ENCODE data around the gene CFAP61.

Gene CFAP61

DNA sequence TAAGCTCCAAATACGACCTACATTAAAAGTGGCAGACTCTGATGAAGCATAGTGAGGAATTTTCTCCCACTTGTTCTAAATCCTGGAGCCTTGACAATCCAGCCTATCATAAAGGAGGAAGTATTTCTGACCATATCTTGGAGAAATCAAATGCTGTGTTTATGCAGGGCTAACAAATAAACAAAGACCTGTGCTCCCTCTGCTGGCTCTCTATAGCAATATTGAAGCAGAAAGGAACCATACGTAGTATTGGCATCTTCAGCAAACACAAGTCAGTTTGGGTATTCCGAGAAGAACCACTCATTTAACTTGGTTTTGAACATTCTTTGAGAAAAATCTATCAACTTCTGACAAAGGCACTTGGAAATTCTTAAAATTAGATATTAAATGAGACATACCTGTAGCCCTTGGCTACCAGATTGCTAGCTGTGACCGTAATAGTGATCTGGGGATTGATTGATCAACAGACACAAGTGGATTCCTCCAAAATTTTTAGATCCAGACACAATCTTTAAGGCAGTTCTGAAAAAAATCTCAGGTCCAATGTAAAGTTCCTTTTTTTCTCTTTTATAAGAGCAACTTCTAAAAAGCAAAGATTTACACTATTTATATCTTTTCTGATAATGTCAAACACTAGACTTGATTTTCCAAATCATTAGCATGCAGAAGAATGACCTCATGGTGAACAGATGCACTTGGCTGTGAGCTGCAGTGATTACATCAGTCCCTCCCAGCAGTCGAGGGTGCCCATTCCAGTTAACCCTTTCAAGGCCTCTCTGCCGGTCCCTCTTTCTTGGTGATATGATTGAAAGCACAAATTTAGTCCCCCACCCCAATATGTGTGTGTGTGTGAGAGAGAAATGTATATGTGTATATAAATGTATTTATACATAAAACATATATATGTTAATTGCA lies 355.8 kb downstream of the CFAP61 start:
- DNase-seq, result no peak

DNA sequence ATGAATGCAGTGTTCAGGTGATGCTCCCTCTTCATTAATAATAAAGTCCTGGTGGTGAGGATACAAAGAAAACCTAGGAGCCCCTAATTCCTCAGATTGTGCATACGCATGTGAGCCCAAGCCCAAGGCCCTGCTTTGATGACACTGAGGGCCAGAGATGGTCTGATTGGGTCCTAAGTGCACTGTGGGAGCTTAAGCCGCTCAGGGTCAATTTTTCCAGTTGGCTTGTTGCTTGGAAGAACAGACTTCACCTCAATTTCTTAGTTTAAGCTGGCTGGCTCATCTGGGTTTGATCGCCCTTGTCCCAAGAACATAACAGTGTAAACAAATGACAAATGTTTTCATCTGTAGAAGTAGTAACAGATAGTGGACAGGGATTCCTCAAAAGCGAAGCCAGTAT lies 357.0 kb downstream of the CFAP61 start:
- DNase-seq, result no peak
